NT2/D1 (cell line): ENCODE results near the gene SPACDR.

ENCODE experiments used
- SUZ12 ChIP-seq: IDR thresholded peaks from 2 replicates; pipeline ENCODE4 v1.6.1; 2011; ENCODE audit not compliant: insufficient read length, insufficient read depth; ENCODE audit errors: extremely low read depth
- ZNF274 ChIP-seq: IDR thresholded peaks from 2 replicates; pipeline ENCODE4 v1.6.1; 2011; ENCODE audit warnings: mild to moderate bottlenecking, low read depth, low read length

DNA sequence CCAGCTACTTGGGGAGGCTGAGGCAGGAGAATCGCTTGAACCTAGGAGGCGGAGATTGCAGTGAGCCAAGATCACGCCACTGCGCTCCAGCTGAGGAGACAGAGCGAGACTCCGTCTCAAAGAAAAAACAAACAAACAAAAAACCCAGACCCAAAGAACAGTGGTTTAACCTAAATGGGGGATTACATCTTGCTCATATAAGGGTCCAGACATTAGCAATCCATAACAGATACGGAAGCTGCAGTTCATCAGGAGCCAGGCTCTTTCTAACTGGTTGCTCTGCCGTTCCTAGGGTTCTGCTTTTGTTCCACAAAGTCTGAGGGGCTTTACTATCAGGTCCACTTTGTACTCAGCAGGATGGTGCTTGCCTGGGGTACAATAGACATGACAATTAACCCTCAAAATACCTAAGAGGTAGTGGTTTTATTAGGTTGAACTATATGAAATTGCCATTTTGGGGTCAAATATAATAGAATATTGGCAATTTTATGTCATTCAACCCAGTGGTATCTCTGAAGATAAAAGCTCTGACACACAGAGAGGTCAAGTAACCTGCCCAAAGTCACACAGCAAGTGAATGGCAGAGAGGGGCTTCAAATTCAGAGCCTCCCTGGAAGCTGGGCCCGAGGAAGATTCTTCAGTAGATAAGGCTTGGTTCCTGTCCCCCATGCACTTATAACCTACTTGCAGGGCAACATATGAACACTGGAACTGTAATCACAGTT lies 41.0 kb upstream of the SPACDR start:
- TF ChIP-seq ZNF274, result no peak
- no peak for TF ChIP-seq SUZ12
